Tibial nerve (tissue), 4 donors: Measurements from ENCODE around the gene CATSPERZ. TPM values are rescaled to one million over a fixed set of nuclear protein-coding genes. Genes with fewer than 3 reads are reported as not detected.

Experiments used
- DNase-seq, 2 donors: peaks; one replicate each; pipeline ENCODE4 v3.0.0-alpha.2; 2019; ENCODE audit warnings: low spot score in 2 of 2
- H3K27ac ChIP-seq, 4 donors: fragments of 200-600 bp; sonication (generic) in 3 of 4; one replicate each; pipeline ENCODE4 v1.5.1; 2017 to 2019; ENCODE audit warnings: mild to moderate bottlenecking in 1 of 4
- H3K27me3 ChIP-seq, 2 donors: fragments of 200-600 bp; sonication (generic) in 1 of 2; one replicate each; pipeline versions ENCODE4 v1.5.1 to v1.6.0; 2017 to 2019
- H3K36me3 ChIP-seq, 3 donors: fragments of 200-600 bp; sonication (generic); one replicate each; pipeline ENCODE4 v1.5.1; 2018 to 2019
- H3K4me1 ChIP-seq, 4 donors: fragments of 200-600 bp; sonication (generic) in 3 of 4; one replicate each; pipeline ENCODE4 v1.5.1; 2017 to 2019
- H3K4me3 ChIP-seq, 4 donors: fragments of 200-600 bp; sonication (generic) in 3 of 4; one replicate each; pipeline ENCODE4 v1.5.1; 2017 to 2019; ENCODE audit warnings: mild to moderate bottlenecking in 1 of 4, moderate library complexity in 1 of 4
- H3K9me3 ChIP-seq, 4 donors: fragments of 200-600 bp; sonication (generic) in 3 of 4; one replicate each; pipeline ENCODE4 v1.5.1; 2017 to 2019
- CTCF ChIP-seq, 5 experiments: fragments of 200-600 bp in 3 of 5; fragments of 450-650 bp in 2 of 5; sonication (generic) in 3 of 5; IDR thresholded peaks; one replicate each; pipeline ENCODE4 v1.5.1; 2016 to 2019; ENCODE audit warnings: antibody characterized with exemption in 5 of 5, mild to moderate bottlenecking in 3 of 5, moderate library complexity in 2 of 5
- EP300 ChIP-seq, 2 donors: sonication (generic); formaldehyde crosslinking; IDR thresholded peaks; one replicate each; pipeline ENCODE4 v1.6.1; 2017; ENCODE audit warnings: antibody characterized with exemption in 2 of 2, mild to moderate bottlenecking in 1 of 2
- POLR2A ChIP-seq, 2 donors: fragments of 450-650 bp; IDR thresholded peaks; one replicate each; pipeline ENCODE4 v1.6.1; 2017; ENCODE audit warnings: antibody characterized with exemption in 2 of 2, mild to moderate bottlenecking in 2 of 2, moderate library complexity in 2 of 2
- WGBS, 2 donors: methylation state at CpG; one replicate each; pipeline ENCODE4 v1.1.5; 2018; 5-methylcytosine and 5-hydroxymethylcytosine counted together
- total RNA-seq, 4 donors: library from RNA; depleted of rRNA; stranded (reverse); fragments of >200 nt; gene quantifications; one replicate each; pipeline ENCODE4 v1.1.0, GENCODE V29; 2016

The CATSPERZ gene
- total RNA-seq, 4 donors from 2014 or later: not detected

DNA sequence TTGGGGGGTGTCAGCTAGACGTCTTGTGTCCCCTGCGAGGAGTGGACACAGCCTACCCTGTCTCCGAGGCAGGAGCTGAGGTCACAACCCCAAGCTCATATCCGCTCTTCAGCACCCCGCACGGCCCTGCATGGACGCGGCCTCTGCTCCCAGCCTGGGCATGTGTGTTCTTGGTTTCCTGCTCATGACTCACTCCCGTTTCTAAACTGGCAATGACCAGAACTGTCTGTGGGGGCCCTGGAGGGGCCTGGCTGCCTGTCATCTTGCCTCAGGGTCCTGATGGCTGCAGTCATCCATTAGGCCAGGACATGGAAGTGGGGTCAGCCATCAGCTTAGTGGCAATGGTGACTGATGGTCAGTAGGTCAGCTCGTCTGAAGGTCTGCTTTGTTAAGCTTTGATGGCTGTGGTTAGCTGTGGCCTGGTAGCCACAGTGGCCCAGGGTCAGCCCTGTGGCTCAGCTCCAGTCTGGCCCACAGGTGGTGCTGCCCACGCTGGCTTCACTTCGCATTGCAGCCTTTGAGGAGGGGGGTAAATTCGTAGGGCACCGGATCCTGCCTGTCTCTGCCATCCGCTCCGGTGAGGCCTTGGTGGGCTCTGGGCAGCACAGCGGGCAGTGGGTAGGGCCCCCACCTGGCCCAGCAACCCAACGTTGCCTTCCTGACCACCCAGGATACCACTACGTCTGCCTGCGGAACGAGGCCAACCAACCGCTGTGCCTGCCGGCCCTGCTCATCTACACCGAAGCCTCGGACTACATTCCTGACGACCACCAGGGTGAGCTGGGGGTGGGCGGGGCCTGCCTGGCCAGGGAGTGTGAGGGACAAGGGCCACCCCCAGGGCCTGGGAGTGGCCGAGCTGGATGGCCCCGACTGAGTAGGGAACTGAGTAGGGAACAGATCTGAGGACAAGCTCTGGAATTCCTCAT is 36.9 kb upstream of the CATSPERZ start:
- DNase-seq: no peak
- Histone ChIP-seq H3K36me3 (peaks cover 0 to 89% (median 6%) of the 10 kb centered on the region in 3 donors), H3K4me1 (peaks cover 0 to 17% (median 13%) of the 10 kb centered on the region in 4 donors), H3K9me3 (no peaks in the 10 kb centered on the region), H3K27ac (no peak overlapping the region), H3K27me3 (no peaks in the 10 kb centered on the region), H3K4me3 (no peak overlapping the region)
- no peak for TF ChIP-seq CTCF (IDR thresholded peaks at IDR 0.05)
- no peak for TF ChIP-seq EP300 (IDR thresholded peaks at IDR 0.05)
- TF ChIP-seq POLR2A (IDR thresholded peaks at IDR 0.05): no peak
- WGBS, 2 donors: 69 to 72% methylated on average over 16 to 28 of the region's 29 CpGs

DNA sequence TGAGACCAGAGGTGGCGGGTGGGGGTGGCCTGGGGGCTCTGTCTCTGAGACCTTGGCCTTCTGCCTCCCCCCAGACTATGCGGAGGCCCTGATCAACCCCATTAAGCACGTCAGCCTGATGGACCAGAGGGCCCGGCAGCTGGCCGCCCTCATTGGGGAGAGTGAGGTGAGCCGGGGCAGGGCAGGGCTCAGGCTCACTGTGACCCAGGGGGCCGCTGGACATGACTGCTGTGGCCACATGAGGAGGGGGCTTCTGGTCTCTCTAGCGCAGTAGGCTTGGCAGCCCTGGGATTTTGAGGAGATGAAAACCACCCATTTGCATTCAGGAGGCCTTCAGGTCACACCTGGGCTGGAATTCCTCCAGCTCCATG is 36.2 kb upstream of the CATSPERZ start:
- Histone ChIP-seq H3K9me3 (no peaks in the 10 kb centered on the region), H3K36me3 (peaks cover 0 to 82% (median 3%) of the 10 kb centered on the region in 3 donors), H3K27ac (no peak overlapping the region), H3K4me3 (no peak overlapping the region), H3K27me3 (no peaks in the 10 kb centered on the region), H3K4me1 (peaks cover 0 to 23% (median 20%) of the 10 kb centered on the region in 4 donors)
- 79 to 87% methylated on average over 8 of the region's 8 CpGs for WGBS, 2 donors
- no peak for TF ChIP-seq CTCF (IDR thresholded peaks at IDR 0.05)
- no peak for TF ChIP-seq POLR2A (IDR thresholded peaks at IDR 0.05)
- TF ChIP-seq EP300 (IDR thresholded peaks at IDR 0.05): no peak
- no peak for DNase-seq

GRCh38 chr11:64264371-64264852 is 35.7 kb upstream of the CATSPERZ start:
- no peak overlapping the region for H3K4me3 ChIP-seq
- peaks cover 0 to 27% (median 21%) of the 10 kb centered on the region in 4 donors for H3K4me1 ChIP-seq
- no peaks in the 10 kb centered on the region for H3K27me3 ChIP-seq
- WGBS, 2 donors: 83 to 89% methylated on average over 10 of the region's 10 CpGs
- no peak overlapping the region for H3K27ac ChIP-seq
- no peak for TF ChIP-seq POLR2A (IDR thresholded peaks at IDR 0.05)
- TF ChIP-seq CTCF (IDR thresholded peaks at IDR 0.05): no peak
- TF ChIP-seq EP300 (IDR thresholded peaks at IDR 0.05): no peak
- peaks cover 0 to 78% (median 0%) of the 10 kb centered on the region in 3 donors for H3K36me3 ChIP-seq
- H3K9me3 ChIP-seq: no peaks in the 10 kb centered on the region
- DNase-seq: no peak

- Histone ChIP-seq H3K27me3 (no peaks in the 10 kb centered on the region), H3K36me3 (peaks cover 0 to 67% (median 0%) of the 10 kb centered on the region in 3 donors), H3K4me1 (peaks cover 0 to 27% (median 21%) of the 10 kb centered on the region in 4 donors), H3K9me3 (no peaks in the 10 kb centered on the region), H3K4me3 (no peak overlapping the region), H3K27ac (no peak overlapping the region)
- 91% methylated on average over 33 of the region's 35 CpGs for WGBS, 2 donors
- TF ChIP-seq CTCF (IDR thresholded peaks at IDR 0.05) (no peak), EP300 (IDR thresholded peaks at IDR 0.05) (no peak), POLR2A (IDR thresholded peaks at IDR 0.05) (no peak)
- no peak for DNase-seq
Measured at GRCh38 chr11:64265176-64266160, 34.7 kb upstream of the CATSPERZ start.
